GM21526 (cell line): ENCODE results near the gene BHMT2.

ENCODE experiments used
- ATAC-seq: cut with Tn5 transposase; IDR thresholded peaks from one replicate; pipeline ENCODE4 v1.9.1; 2021; ENCODE audit warnings: moderate library complexity; ENCODE audit not compliant: unreplicated experiment, low FRiP score

Gene BHMT2

DNA sequence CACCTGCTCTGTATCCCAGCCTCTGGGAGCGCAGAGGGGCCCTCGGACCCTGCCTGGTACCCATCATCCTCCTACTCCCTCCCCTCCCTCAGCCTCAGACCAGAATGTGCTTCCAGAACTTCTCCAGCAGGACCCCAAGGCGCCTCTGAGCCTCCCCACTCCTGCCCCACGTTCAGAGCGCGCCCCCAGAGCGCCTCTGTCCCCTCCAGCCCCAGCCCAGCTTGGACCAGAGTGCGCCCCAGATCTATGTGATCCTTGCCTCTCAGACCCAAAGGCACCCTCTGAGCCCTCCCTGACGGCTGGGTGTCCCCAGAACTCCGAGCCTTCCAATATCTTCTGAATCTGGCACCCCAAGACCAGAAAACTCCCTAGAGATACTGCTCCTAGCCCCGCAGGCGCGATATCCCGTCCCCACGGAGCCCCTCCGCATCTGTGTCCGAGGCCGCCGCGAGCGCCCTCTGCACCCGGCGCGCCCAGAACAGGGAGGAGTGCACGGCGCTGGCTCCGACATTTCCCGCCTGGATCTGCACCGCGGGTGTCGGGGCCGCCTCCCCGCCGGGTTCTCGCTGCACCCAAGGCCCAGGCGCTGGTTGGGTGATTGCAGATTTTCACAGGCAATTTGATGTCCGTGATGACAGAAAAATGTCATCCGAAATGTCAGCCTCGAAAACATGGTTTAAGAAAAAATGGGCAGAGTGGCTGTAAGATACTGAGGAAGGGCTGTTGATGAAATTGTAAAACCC, 42.6 kb downstream of the BHMT2 start:
- no peak for ATAC-seq

DNA sequence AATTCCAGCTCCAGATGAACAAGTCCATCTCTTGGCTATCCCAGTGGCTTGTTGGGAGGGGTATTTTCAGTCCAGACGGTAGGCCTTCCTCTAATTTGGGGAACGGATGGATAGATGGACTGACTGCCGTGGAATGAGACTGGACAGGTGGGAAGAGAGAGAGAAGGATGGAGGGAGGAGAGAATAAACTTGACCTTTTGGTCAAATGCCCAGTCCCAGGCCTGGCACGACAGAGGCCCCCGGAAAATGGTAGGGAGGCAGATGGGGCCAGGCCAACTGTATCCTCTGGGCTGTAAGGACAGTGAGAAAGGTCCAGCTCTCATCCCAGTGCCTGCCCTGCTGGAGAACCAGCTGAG, 43.1 kb downstream of the BHMT2 start:
- ATAC-seq, result no peak

DNA sequence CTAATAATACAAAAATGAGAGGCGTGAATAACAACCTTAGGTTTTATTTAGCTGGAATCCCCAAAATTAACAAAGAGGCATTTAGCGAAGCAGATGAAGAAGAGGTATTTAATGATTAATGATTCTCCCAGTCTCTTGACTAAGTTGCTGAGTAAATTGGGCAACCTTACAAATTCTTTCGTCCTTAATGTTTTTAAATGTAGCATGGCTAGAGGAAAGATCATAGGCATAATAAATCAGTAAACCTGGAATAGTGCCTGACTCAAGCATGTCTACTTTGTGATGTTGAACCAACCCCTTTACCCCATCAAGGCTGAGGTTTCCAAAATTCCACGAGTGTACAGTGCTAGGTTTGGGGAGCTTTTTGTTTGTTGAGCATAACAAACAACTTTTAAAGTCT, 49.9 kb downstream of the BHMT2 start:
- ATAC-seq, result no peak

DNA sequence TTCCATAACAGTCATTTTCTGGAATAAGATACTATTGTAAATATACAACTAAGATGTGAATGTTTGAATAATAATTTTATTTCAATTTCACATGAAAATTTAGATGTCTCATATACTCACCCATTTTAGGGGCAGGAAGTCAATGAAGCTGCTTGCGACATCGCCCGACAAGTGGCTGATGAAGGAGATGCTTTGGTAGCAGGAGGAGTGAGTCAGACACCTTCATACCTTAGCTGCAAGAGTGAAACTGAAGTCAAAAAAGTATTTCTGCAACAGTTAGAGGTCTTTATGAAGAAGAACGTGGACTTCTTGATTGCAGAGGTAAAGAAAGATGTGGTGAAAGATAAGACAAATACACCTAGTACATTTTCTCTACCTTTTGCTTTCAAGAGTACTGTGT, 50.7 kb downstream of the BHMT2 start:
- no peak for ATAC-seq

DNA sequence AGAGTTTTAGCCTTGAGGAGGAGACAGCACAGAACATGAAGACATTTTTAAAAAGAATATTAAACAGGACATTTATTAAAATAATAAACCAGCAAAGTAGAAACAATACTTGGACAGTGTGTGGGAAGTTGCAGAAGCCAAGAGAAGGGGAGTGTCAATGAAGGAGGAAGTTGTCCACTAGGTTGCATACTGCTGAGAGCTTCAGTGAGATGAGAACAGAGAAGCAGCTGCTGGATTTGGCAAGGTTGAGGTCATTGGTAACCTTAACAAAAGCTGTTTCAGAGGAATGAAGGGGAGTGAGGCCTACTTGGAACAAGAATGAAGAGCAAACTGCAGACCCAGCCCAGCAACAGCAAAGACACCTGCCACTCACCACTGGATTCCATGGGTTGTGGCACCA, 53.4 kb downstream of the BHMT2 start:
- no peak for ATAC-seq

DNA sequence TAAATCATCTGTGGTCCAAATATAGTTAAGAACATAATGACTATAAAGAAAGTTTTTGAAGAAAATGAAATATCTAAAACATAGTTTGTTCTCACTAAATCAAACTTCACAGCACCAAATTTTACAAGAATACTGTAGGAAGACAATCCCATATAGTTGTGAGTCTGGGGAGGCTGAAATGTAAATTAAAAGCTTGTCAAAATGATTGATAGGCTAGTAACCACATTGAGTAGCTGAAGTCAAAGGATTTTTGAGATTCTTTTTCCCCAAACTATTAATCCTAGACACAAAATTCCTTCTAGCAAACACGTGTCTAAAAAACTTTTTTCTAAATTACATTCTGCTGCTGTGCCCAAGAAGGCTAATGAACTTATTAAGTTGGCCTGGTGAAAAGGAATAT, 55.0 kb downstream of the BHMT2 start:
- ATAC-seq, result no peak

DNA sequence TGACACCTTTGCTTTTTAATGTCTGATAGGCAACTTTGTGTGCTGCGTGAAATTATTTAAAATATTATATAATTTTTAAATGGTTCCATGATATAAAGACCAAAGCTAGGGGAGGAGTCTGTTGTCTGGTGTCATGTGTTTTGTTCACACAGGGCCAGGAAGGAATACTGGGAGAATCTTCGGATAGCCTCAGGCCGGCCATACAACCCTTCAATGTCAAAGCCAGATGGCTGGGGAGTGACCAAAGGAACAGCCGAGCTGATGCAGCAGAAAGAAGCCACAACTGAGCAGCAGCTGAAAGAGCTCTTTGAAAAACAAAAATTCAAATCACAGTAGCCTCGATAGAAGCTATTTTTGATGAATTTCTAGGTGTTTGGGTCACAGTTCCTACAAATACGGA, 61.2 kb downstream of the BHMT2 start:
- ATAC-seq, result no peak

DNA sequence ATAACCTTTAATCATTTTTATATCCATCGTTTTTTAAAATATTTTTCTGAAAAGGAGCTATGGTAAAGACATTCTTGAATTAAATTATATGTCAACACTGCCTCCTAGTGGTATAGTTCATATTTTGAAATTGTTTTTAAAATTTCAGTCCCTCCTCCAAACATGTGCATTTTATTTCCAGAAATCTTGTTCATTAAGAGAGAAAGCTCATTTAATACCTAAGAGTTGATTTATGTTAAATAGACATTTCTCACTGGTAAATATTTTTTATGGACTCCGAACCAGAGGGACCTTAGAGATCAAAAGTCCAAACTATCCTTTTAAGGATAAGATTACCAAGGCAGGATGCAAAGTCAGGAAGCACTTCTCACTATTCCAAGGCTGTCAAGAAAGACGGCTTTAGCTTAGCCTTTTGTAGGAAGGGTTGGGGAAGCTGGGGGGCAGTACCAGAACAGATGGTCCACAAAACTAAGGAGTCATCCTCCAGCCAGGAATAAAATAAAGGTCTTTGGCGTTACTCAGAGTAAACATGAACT, 63.6 kb downstream of the BHMT2 start:
- no peak for ATAC-seq

DNA sequence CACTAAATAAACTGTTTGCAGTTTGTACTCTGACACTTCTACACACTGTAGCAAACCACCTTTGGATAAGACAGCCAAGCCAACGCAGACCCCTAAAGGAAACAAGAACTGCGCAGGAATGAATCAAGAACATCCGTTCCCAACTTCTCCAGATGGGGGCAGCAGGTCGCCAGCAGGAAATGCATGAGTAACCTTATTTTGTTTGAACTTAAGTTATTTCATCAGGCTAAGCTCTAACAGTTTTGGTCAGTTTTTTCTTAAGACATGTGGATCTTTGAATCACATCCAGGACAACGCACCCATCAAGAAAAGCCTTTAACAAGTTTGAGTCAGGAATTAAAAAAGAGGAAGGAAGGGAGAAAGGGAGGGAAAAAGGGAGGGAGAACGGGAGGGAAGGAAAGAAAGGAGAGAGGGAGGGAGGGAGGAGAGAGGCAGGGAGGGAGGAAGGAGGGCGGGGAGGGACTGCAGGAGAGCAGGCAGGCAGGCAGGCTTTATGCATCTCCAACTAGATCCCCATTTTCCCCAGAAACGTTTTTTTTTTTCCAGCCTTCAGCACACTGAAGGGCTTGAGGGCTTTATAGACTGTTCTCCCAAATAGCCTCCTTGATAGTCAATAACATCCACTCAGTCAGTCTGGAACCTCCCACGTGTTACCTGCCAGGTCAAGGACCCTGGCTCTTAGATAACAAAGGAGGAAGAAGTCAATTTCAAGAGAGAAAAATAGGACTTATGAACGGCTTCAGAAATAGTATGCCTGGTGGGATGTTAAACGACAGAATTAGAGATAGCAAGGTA, 64.3 kb downstream of the BHMT2 start:
- ATAC-seq, result no peak

DNA sequence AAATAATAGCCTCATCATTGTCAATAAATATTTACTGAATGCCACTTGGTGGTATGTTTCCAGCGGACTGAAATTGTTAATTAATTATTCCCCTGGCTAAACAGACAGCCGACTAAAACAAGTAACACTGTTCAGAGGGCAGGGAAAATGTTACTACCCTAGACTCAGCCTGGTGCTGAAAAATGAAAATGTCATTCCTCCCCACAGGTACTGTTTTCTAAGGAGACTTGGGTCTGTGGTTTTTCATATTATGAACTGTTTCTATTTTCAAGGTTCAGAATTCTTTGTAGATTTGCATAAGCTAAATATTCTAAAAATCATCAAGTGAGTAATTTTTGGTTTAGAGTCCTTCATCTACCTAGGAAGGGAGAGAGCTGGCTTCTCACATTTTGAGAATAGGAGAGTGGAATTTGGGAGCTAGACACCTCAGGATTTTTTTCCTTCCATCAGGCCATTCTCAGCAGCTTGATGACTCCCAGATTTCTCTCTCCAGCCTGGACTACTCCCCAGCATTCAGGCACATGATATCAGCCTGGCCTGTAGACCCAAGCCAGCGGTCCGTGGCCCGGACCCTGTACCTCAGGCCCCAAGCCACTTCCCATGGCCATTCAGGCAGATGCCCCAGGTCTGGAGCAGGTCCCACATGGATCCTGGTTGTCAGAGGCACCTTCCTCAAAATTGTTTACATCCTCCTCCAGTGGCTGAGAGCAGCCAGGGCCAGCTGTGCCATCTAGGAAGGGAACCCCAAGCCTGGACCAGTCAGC, 66.4 kb downstream of the BHMT2 start:
- no peak for ATAC-seq

DNA sequence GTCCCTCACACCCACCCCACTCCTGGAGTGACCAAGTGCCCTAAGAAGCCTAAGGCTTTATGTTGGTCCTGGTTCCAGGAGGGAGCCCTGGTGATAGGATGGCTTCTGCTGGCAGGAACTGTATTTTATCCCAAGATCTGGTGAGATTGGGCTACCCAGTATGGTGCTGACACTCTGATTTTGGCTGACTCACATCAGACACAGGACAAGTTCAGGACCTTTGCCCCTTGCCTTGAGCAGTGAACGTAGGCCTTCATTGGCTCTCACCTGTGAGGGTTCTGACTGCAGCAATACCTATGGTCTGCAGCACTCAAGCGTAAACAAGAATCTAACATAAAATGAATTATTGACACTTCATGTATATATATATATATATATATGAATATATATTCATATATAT, 67.1 kb downstream of the BHMT2 start:
- no peak for ATAC-seq
